A673 (cell line): ENCODE measurements around the gene DENND5A. TPM values are rescaled to one million over a fixed set of nuclear protein-coding genes. Genes with fewer than 3 reads are reported as not detected.

ENCODE experiments used
- BruUV-seq: library from RNA; stranded (reverse); fragments of 400-500 nt; replicated peaks from 2 replicates; lab custom pipeline; 2021; lab: Mats Ljungman, UMichigan
- CTCF ChIA-PET: fragments of 300-600 bp; sonication (Branson Sonifier 250); formaldehyde crosslinking; loops from one replicate; lab custom pipeline; 2022; ENCODE audit warnings: antibody characterized with exemption; lab: Charles Lee
- POLR2A ChIA-PET: fragments of 300-600 bp; sonication (Branson Sonifier 250); formaldehyde crosslinking; loops from one replicate; lab custom pipeline; 2022; ENCODE audit warnings: antibody characterized with exemption; ENCODE audit not compliant: low non-redundant PET; lab: Charles Lee
- DNase-seq: peaks from one replicate; pipeline ENCODE4 v3.0.0-alpha.2; 2015; ENCODE audit warnings: low spot score
- H3K27ac ChIP-seq: fragments of 200-600 bp; sonication (generic); 2 replicates; pipeline ENCODE4 v1.5.1; 2016; ENCODE audit warnings: mixed run types, low read depth, mild to moderate bottlenecking, mixed read lengths, antibody characterized with exemption, low read length; ENCODE audit not compliant: poor library complexity, severe bottlenecking
- H3K27me3 ChIP-seq: fragments of 200-600 bp; sonication (generic); replicated peaks from 2 replicates; pipeline ENCODE4 v1.6.1; 2017; ENCODE audit warnings: mixed run types, low read depth, mild to moderate bottlenecking, mixed read lengths, antibody characterized with exemption, low read length; ENCODE audit not compliant: insufficient read depth, poor library complexity
- H3K36me3 ChIP-seq: fragments of 200-600 bp; sonication (generic); 2 replicates; pipeline ENCODE4 v1.6.1; 2016; ENCODE audit warnings: mixed run types, mild to moderate bottlenecking, mixed read lengths, antibody characterized with exemption, low read length; ENCODE audit not compliant: insufficient read depth, poor library complexity, severe bottlenecking
- H3K4me1 ChIP-seq: fragments of 200-600 bp; sonication (generic); 2 replicates; pipeline ENCODE4 v1.6.1; 2017; ENCODE audit warnings: mixed run types, mild to moderate bottlenecking, mixed read lengths, antibody characterized with exemption, low read length; ENCODE audit not compliant: insufficient read depth, poor library complexity, severe bottlenecking
- H3K4me3 ChIP-seq: fragments of 200-600 bp; sonication (generic); 2 replicates; pipeline ENCODE4 v1.5.1; 2016; ENCODE audit warnings: low read depth, mixed run types, mild to moderate bottlenecking, mixed read lengths, low read length; ENCODE audit not compliant: poor library complexity, severe bottlenecking
- H3K9me3 ChIP-seq: fragments of 200-600 bp; sonication (generic); 2 replicates; pipeline ENCODE4 v1.6.1; 2016; ENCODE audit warnings: mixed run types, low read depth, mild to moderate bottlenecking, mixed read lengths, antibody characterized with exemption, low read length; ENCODE audit not compliant: poor library complexity, severe bottlenecking
- CTCF ChIP-seq: fragments of 300-800, 200-600 bp; sonication (generic); conservative IDR thresholded peaks from 2 replicates; pipeline ENCODE4 v1.5.1; 2017; ENCODE audit warnings: low read depth, mild to moderate bottlenecking, antibody characterized with exemption, low read length, moderate library complexity, mixed read lengths
- EZH2 ChIP-seq: fragments of 200-600 bp; sonication (generic); IDR thresholded peaks from 2 replicates; pipeline ENCODE4 v1.6.1; 2017; ENCODE audit warnings: borderline replicate concordance, low read depth, mild to moderate bottlenecking, mixed read lengths, antibody characterized with exemption, low read length; ENCODE audit not compliant: poor library complexity, severe bottlenecking
- intact Hi-C: fragments of 100-400 bp; cut with micrococcal nuclease; formaldehyde crosslinking; loops from one replicate; pipeline ENCODE4 v1.10.0; 2022; ENCODE audit not compliant: unreplicated experiment
- total RNA-seq: library from RNA; stranded (reverse); gene quantifications from 2 replicates; pipeline ENCODE4 v1.2.3, GENCODE V29; 2021

The DENND5A gene
- total RNA-seq, 1 experiment from 2014 or later, result 65.4 TPM

GRCh38 chr11:9143721-9144120, 121.4 kb downstream of the DENND5A start:
- Histone ChIP-seq H3K36me3 (peaks cover 27% of the 10 kb centered on the region), H3K4me1 (peaks cover 14% of the 10 kb centered on the region), H3K9me3 (no peaks in the 10 kb centered on the region), H3K4me3 (no peak overlapping the region), H3K27ac (no peak overlapping the region), H3K27me3 (no peaks in the 10 kb centered on the region)
- no peak for TF ChIP-seq CTCF
- no peak for TF ChIP-seq EZH2
- BruUV-seq, result no TSS peak
- no peak for DNase-seq
- ChIA-PET POLR2A (no interaction called here), CTCF (no interaction called here)
- intact Hi-C loops, result no loop called here

- H3K4me3 ChIP-seq, result no peak overlapping the region
Observed at GRCh38 chr11:9142732-9143131, 122.4 kb downstream of the DENND5A start.

GRCh38 chr11:9141186-9141585, 124.0 kb downstream of the DENND5A start:
- Histone ChIP-seq H3K4me1 (peaks cover 24% of the 10 kb centered on the region), H3K9me3 (no peaks in the 10 kb centered on the region), H3K27ac (no peak overlapping the region), H3K4me3 (no peak overlapping the region), H3K36me3 (peaks cover 21% of the 10 kb centered on the region), H3K27me3 (no peaks in the 10 kb centered on the region)
- DNase-seq, result no peak
- CTCF ChIA-PET, result no interaction called here
- no TSS peak for BruUV-seq
- POLR2A ChIA-PET, result no interaction called here
- no peak for TF ChIP-seq EZH2
- TF ChIP-seq CTCF, result no peak
- intact Hi-C loops, result no loop called here

More at GRCh38 chr11:9142732-9143131, 122.4 kb downstream of the DENND5A start:
- CTCF ChIA-PET, result no interaction called here
- POLR2A ChIA-PET, result no interaction called here
- H3K27me3 ChIP-seq, result no peaks in the 10 kb centered on the region
- intact Hi-C loops, result no loop called here
- H3K9me3 ChIP-seq, result no peaks in the 10 kb centered on the region
- no TSS peak for BruUV-seq
- H3K27ac ChIP-seq, result no peak overlapping the region
- H3K4me1 ChIP-seq, result peaks cover 24% of the 10 kb centered on the region
- peaks cover 21% of the 10 kb centered on the region for H3K36me3 ChIP-seq
- TF ChIP-seq CTCF (no peak), EZH2 (no peak)
- DNase-seq, result no peak
